ENCODE results near the gene TMEM86B.

The TMEM86B gene

GRCh38 chr19:55224038-55224665 lies 4.4 kb downstream of the TMEM86B start:
- FAIRE-seq (no peak), DNase-seq (ENCODE audit: insufficient read length, low spot score) (no peak)
- TF ChIP-seq CTCF (IDR thresholded peaks at IDR 0.05; ENCODE audit: insufficient read depth, missing control alignments), result no peak

GRCh38 chr19:55223291-55224037 lies 5.1 kb downstream of the TMEM86B start:
- FAIRE-seq, result no peak
- no peak for TF ChIP-seq CTCF (IDR thresholded peaks at IDR 0.05; ENCODE audit: insufficient read depth, missing control alignments)
- DNase-seq (ENCODE audit: insufficient read length, low spot score), result no peak

DNA sequence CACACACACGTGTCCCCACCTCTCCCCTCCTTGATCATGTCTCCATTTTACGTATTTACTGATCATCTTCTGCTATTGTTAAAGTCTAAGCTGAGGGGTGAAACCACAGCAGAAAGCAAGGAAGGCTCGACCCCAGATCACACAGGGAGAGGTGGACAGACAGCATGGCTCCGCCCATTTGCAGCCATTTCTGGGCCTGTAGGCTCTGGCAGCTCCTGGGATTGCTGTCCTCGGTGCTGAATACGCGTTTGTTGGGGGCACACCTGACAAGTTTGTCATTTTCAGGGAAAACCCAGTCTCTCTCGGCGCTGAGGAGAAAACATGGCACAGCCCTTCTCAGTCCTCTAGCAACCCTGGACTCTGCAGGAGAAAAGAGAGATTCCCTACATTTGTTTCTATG lies 8.0 kb downstream of the TMEM86B start:
- TF ChIP-seq CTCF (IDR thresholded peaks at IDR 0.05; ENCODE audit: insufficient read depth, missing control alignments), result no peak
- no peak for FAIRE-seq
- no peak for DNase-seq (ENCODE audit: insufficient read length, low spot score)

- FAIRE-seq (no peak), DNase-seq (ENCODE audit: insufficient read length, low spot score) (peak; percentile 98)
- no peak for TF ChIP-seq CTCF (IDR thresholded peaks at IDR 0.05; ENCODE audit: insufficient read depth, missing control alignments)
These were observed 11.9 kb downstream of the TMEM86B start for GRCh38 chr19:55216461-55217198.

DNA sequence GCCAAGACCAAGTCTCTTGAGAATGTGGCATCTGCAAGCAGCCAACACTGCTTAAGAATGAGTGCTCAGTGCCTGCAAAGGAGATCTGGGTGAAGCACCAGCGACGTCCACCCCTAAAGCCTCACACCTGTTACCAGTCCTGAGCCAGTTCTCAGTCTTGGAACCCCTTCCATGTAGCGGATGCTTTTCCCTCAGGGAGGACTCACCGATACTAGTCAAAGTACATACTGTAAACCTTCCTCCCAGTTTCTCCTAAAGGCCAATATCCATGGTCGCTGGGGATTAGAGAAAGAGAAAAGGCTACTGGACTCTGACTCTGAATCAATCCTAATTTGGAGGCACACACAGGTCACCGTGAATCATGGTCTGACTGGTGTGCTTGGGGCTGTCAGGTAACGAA lies 15.0 kb downstream of the TMEM86B start:
- DNase-seq (ENCODE audit: insufficient read length, low spot score), result no peak
- FAIRE-seq, result no peak
- no peak for TF ChIP-seq CTCF (IDR thresholded peaks at IDR 0.05; ENCODE audit: insufficient read depth, missing control alignments)

DNA sequence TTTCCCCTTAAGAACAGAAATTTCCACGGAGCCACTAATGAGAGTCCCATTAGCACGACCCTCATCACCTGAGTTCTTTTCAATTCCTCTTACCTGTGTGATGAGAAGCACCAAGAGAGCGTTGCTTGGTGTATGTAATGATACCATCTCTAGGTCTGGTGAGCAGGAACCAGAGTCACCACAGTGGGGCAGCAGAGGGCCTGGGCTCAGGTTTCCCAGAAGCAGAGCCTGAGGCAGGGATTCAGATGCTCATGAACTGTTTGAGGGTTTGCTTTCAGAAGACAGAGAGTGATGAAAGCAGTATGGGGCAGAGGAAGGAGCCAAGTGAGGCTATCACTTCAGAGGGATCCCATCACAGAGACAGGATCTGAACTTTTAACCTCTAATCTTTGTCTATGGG lies 16.1 kb downstream of the TMEM86B start:
- FAIRE-seq, result no peak

More for the DNA sequence above, 16.1 kb downstream of the TMEM86B start:
- peak; percentile 8 for TF ChIP-seq CTCF (IDR thresholded peaks at IDR 0.05; ENCODE audit: insufficient read depth, missing control alignments)
- DNase-seq (ENCODE audit: insufficient read length, low spot score), result no peak
